Activated T-cell treated with anti-CD3 and anti-CD28 coated beads, Interleukin-2, amount 50 U/mL, for 24 hours (primary cell): Measurements from ENCODE around the gene DLX3.
A peak's percentile ranks its signal among the peaks of the same experiment; 100 is the strongest.

Experiments used
- DNase-seq: peaks from one replicate; pipeline ENCODE4 v3.0.0-alpha.2; 2020
- H3K27ac Mint-ChIP-seq: 2 replicates; pipeline ENCODE4 v1.8.0; 2020; ENCODE audit warnings: mild to moderate bottlenecking, mixed read lengths
- H3K27me3 Mint-ChIP-seq: 2 replicates; pipeline ENCODE4 v1.8.0; 2020; ENCODE audit warnings: mixed read lengths
- H3K36me3 Mint-ChIP-seq: 2 replicates; pipeline ENCODE4 v1.8.0; 2020; ENCODE audit warnings: low read depth, mixed read lengths
- H3K4me1 Mint-ChIP-seq: 2 replicates; pipeline ENCODE4 v1.8.0; 2020; ENCODE audit warnings: low read depth, mixed read lengths
- H3K4me3 Mint-ChIP-seq: 2 replicates; pipeline ENCODE4 v1.8.0; 2020; ENCODE audit warnings: mild to moderate bottlenecking, moderate library complexity, mixed read lengths
- H3K9me3 Mint-ChIP-seq: 2 replicates; pipeline ENCODE4 v1.8.0; 2020; ENCODE audit warnings: mixed read lengths

The DLX3 gene

DNA sequence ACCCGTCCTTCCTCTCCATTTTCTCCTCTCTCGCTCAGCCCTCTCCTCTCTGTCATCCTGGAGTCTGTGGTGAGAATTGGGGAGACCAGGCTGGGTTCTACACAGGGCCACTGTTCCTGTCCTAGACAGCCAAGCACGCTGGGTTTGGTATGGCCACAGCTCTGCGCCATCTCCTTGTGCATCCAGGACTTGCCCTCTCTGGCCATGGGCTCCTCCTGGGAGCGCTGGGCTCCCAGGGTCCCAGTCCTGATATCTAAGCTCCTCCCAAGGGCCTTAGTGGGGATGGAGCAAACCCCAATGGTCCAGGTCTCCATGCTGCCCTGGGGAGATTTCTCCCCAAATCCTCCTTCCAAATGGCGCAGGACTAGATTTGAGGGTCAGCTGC is 33.7 kb upstream of the DLX3 start:
- Mint-ChIP-seq H3K4me3 (no peak overlapping the region), H3K9me3 (no peaks in the 10 kb centered on the region), H3K36me3 (no peaks in the 10 kb centered on the region), H3K27ac (no peak overlapping the region), H3K27me3 (peaks cover 36% of the 10 kb centered on the region), H3K4me1 (peaks cover 10% of the 10 kb centered on the region)
- no peak for DNase-seq

DNA sequence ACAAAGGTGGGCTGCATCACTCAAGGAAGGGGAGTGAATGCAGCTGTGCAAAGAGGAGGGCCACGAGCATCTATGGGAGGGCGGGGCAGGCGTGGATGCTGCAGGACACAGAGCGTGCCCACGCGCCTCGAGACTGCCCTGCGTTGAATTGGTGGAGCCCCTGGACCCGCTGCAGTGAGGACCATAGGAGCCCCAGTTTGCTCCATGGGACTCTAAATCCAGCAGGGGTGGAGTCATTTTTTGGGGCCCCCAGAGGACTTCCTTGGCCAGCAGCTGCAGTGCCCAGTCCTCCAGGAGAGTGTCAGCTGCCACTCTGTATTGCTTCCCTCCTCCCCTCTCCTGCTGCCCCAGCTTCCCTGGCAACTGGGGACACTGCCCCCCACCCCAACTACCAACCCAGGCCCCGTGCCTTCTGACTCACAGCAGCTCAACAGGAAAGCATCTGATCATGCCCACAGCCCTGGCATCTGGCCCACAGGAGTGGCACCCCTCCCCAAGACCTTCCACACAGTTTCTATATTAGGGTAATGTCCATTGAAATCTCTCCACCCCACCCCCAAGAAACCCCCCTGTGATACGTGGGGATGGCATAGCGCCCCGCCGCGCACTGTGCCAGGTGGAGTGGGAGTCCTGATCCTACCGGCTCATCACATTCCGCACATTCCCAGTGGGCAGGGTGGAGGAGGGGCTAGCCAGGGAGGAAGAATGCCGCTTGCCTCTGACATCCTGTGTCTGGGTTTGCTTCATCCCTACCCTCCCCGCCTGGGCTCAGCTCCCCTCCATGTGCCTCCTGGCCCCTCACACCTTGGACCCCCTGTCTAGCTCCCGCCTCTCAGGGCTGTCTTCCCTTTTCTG is 33.1 kb upstream of the DLX3 start:
- no peak overlapping the region for H3K4me3 Mint-ChIP-seq
- no peaks in the 10 kb centered on the region for H3K36me3 Mint-ChIP-seq
- H3K9me3 Mint-ChIP-seq: no peaks in the 10 kb centered on the region
- DNase-seq: no peak
- H3K27ac Mint-ChIP-seq: no peak overlapping the region
- H3K4me1 Mint-ChIP-seq: peaks cover 10% of the 10 kb centered on the region
- peaks cover 32% of the 10 kb centered on the region for H3K27me3 Mint-ChIP-seq

DNA sequence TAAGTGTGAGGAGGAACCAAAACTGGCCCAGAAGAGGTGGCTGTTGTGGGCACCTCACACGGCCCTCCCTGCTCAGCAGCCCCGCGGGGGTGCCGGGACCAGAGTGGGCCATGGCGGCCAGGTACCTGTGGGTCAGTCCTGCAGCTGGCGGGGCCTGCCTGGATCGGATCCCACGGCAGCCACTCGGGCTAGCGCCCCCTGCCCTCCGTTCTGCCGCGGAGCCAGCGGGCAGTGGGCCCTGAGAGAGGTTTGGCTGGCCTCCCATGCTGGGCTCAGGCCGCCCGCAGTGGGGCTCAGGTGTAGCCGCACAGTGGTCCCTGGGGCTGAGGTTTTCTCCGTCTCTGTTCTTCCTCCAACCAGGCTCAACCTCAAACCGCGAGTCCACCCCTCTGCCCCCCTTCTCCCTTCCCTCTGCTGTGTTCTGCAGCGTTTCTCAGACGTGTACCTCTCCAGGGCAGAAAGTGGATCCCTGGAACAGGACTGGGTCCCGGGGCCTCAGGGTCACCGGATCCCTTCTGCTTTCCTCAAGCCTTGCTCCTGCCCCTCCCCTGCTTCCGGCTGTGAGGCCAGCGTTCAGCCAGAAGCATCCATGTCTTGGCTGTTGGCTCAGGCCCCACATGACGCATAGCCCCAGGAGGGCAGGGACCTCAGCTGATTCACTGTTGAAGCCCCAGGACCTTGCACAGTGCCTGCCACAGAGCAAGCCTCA is 32.3 kb upstream of the DLX3 start:
- Mint-ChIP-seq H3K36me3 (no peaks in the 10 kb centered on the region), H3K4me1 (peaks cover 10% of the 10 kb centered on the region), H3K27me3 (peaks cover 32% of the 10 kb centered on the region), H3K4me3 (no peak overlapping the region), H3K27ac (no peak overlapping the region), H3K9me3 (no peaks in the 10 kb centered on the region)
- no peak for DNase-seq

DNA sequence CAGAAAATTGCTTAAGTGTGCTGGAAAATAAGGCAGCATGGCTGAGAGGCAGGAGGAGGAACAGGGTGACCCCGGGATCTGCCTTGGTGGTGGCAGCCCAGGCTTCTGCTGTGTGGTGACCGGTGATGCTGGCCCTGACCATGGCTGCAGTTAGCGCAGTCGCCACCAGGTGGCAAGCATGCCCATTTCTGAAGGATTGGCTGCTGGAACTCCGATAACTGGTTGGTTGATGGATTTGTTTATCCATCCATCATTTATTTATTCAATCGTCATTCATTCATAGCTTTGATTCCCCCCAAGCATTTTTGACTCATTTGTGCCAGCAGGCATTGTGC is 31.8 kb upstream of the DLX3 start:
- Mint-ChIP-seq H3K4me1 (peaks cover 10% of the 10 kb centered on the region), H3K9me3 (no peaks in the 10 kb centered on the region), H3K27me3 (peaks cover 33% of the 10 kb centered on the region), H3K36me3 (no peaks in the 10 kb centered on the region), H3K4me3 (no peak overlapping the region), H3K27ac (no peak overlapping the region)
- DNase-seq: peak; percentile 90

DNA sequence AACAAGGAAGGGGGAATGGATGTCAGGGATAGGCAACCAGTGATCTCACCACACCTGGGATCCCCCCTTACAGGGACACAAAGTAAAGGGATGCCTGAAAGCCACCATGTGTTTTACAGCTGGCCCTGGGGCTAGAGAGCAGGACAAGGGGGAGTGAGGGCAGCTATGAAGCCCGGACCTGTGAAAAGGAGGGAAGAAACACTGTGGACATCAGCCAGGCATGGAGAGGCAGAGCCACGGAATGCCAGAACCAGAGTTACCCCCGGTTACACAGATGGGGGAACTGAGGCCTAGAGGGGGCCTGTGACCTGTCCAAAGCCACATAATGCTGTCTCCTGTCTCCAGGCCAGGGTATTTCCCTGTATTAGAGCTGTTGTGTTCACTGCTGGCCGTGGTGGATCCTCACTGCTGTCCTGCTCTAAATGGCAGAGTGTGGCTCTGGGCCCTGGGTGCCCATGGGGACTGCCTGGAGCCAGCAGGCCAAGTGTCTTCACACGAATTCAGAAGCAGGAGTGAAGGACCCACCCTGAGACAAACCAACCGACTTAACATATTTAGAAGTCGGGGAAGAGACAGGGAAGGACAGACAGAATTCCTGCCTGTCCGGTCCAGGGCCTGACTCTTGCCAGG is 31.1 kb upstream of the DLX3 start:
- Mint-ChIP-seq H3K4me3 (no peak overlapping the region), H3K27me3 (peaks cover 39% of the 10 kb centered on the region)

DNA sequence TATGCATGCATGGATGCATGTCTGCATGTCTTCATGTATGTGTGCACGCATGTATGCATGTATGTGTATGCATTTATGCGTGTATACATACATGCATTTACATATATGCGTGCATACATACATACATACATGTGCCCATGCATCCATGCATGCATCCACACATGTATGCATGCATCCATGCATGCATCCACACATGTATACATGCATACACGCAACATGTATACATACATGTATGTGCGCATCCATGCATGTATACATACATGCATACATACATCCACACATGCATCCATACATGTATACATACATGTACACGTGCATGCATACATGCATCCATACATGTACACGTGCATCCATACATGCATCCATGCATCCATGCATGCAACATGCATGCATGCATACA is 29.8 kb upstream of the DLX3 start:
- H3K4me1 Mint-ChIP-seq: peaks cover 10% of the 10 kb centered on the region
- no peak overlapping the region for H3K27ac Mint-ChIP-seq
- H3K4me3 Mint-ChIP-seq: no peak overlapping the region
- H3K36me3 Mint-ChIP-seq: no peaks in the 10 kb centered on the region
- no peaks in the 10 kb centered on the region for H3K9me3 Mint-ChIP-seq
- DNase-seq: no peak
- peaks cover 37% of the 10 kb centered on the region for H3K27me3 Mint-ChIP-seq

More for the DNA sequence above, 31.1 kb upstream of the DLX3 start:
- no peak for DNase-seq
- Mint-ChIP-seq H3K9me3 (no peaks in the 10 kb centered on the region), H3K36me3 (no peaks in the 10 kb centered on the region), H3K27ac (no peak overlapping the region), H3K4me1 (peaks cover 10% of the 10 kb centered on the region)

DNA sequence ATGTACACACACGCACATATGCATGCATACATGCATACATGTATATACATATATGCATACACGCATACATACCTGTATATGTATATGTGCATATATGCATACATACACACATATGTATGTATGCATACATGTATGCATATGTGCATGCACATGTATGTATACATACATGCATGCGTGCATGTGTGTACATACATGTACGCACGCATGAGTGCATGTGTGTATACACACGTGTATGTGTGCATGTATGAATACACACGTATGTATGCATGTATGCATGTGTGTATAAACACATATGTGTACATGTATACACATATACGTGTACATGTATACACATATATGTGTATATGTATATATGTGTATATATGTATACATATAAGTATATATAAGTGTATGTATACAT is 28.5 kb upstream of the DLX3 start:
- no peak overlapping the region for H3K4me3 Mint-ChIP-seq
- H3K9me3 Mint-ChIP-seq: no peaks in the 10 kb centered on the region
- H3K27me3 Mint-ChIP-seq: peaks cover 30% of the 10 kb centered on the region
- H3K36me3 Mint-ChIP-seq: no peaks in the 10 kb centered on the region
- H3K27ac Mint-ChIP-seq: no peak overlapping the region
- H3K4me1 Mint-ChIP-seq: peaks cover 10% of the 10 kb centered on the region
- no peak for DNase-seq

DNA sequence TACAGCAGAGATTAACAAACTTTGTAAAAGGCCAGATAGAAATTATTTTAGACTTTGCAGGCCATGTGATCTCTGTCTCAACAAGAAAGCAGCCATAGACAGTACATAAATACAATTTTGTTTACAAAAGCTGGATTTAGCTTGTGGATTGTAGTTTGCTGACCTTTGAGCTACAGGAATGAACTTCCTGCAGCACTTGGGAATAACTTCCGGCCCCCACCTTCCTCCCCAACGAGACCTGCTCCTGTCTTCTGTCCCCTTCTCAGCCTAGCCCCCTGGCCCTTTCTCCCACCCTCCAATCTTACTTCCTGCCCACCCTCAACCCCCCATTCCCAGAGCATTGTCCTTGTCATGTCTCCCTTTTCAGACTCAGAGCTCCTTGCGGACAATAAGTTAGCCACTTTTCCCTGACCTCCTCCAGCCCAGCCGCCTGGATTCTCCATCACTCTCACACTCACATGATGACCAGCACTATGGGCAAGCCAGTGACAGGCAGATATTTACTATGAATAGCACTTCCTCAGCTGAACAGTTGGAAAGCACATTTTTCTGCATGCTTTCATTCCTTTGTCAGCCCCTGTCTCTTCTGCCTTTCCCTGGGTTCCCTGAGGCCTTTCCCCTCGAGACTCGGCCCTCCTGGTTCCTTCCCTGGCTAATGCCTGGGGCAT is 27.6 kb upstream of the DLX3 start:
- no peak overlapping the region for H3K27ac Mint-ChIP-seq
- H3K9me3 Mint-ChIP-seq: no peaks in the 10 kb centered on the region
- no peak for DNase-seq
- no peaks in the 10 kb centered on the region for H3K36me3 Mint-ChIP-seq
- peaks cover 21% of the 10 kb centered on the region for H3K27me3 Mint-ChIP-seq
- H3K4me3 Mint-ChIP-seq: no peak overlapping the region
- peaks cover 8% of the 10 kb centered on the region for H3K4me1 Mint-ChIP-seq

DNA sequence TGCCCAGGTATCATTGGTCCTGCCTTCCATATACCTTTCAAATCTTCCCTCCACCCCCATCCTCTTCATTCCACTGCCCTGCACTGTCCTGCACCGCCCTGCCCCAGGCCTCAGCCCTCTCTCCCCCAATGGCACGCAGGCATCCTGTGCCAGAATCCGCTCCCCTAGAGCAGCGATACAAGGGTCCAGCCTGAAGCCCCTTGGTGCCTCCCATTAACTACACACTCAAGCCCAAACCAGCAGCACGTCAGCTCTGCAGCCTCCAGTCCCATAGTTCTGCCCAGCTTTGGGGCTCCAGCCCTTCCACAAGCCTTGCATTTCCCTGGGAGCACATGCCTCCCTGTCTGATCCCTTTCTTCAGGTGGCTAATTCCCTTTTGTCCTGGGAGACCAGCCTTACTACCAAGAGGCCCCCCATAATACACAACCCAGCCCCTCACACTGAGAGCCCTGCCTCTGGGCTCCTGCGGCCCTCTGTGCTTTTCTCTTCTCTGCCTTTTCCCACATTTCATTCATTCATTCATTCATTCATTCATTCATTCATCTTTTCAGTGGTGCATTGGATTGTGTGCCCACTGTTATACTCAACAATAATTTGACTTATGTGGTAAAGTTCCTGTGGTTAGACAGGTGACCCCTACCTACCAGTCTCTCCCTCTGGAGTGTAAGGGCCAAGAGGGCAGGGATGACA is 26.8 kb upstream of the DLX3 start:
- DNase-seq: no peak
- H3K4me1 Mint-ChIP-seq: peaks cover 2% of the 10 kb centered on the region
- H3K27ac Mint-ChIP-seq: no peak overlapping the region
- H3K36me3 Mint-ChIP-seq: no peaks in the 10 kb centered on the region
- H3K27me3 Mint-ChIP-seq: peaks cover 15% of the 10 kb centered on the region
- no peak overlapping the region for H3K4me3 Mint-ChIP-seq
- no peaks in the 10 kb centered on the region for H3K9me3 Mint-ChIP-seq

DNA sequence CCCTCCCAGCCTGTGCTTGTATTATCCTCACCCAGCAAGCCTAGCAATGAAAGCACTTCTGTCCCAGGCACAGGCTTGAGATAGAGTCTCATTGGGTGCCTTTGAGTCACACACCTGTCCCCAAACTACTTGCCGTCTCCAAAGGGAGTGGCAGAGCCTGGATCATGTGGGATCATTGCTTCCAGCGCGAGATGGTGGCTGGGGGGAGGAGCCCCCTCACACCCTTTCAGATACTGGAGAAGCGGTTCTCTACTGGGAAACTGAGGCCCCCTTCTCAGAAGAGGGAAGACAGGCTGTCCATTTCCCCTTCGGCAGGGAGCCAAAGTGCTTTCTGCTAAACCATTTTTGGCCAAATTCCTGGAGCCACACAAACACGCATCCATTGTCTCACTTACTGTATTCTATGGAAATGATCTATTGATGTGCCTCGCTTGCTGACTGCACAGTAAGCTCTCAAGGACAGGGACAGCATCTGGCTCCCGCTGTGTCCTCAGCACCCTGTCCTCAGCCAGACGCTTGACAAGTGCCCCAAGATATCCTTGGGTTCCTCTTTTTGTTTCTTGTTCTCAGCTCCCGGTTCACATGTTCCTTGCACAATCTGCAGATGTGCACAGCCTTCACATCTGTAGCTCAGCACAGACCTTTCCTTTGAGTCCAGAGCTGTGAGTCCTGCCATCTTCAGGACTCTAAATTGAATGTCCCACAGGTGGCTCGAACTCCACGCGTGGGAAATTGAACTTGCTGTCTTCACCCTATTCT is 26.0 kb upstream of the DLX3 start:
- no peaks in the 10 kb centered on the region for H3K9me3 Mint-ChIP-seq
- H3K4me1 Mint-ChIP-seq: no peaks in the 10 kb centered on the region
- peaks cover 16% of the 10 kb centered on the region for H3K27me3 Mint-ChIP-seq
- DNase-seq: no peak
- H3K36me3 Mint-ChIP-seq: no peaks in the 10 kb centered on the region
- no peak overlapping the region for H3K27ac Mint-ChIP-seq
- H3K4me3 Mint-ChIP-seq: no peak overlapping the region

DNA sequence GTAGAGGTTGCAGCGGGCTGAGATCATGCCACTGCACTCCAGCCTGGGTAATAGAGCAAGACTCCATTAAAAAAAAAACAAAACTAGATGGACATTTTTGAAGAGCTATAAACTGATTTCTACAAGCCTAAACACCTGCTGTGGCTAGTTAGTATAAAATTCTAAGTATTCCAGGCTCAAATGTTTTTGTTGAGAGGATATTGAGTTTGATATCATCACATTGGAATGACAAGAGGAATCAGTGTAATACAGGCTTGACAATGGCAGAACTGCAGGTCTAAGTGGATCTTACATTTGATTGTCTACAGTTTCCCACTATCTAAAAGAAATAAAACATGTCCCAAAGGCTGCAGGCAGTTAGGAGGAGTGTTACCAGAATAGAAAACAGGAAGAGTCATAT is 23.9 kb upstream of the DLX3 start:
- Mint-ChIP-seq H3K27ac (no peak overlapping the region), H3K36me3 (no peaks in the 10 kb centered on the region), H3K9me3 (peaks cover 9% of the 10 kb centered on the region), H3K4me3 (no peak overlapping the region), H3K4me1 (no peaks in the 10 kb centered on the region), H3K27me3 (peaks cover 17% of the 10 kb centered on the region)
- no peak for DNase-seq

DNA sequence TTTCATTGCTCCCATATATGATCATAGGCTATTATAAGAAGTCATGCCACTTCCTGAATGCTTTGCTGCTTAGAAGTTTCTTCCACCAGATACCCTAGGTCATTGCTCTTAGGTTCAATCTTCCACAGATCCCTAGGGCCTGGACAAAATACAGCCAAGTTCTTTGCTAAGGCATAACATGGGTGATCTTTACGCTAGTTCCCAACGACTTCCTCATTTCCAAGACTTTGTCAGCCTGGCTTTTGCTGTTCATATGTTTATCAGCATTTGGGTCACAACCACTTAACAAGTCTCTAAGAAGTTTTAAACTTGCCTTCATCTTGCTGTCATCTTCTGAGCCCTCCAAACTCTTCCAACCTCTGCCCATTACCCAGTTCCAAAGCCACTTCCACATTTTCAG is 20.1 kb upstream of the DLX3 start:
- Mint-ChIP-seq H3K9me3 (peaks cover 24% of the 10 kb centered on the region), H3K4me3 (no peak overlapping the region), H3K4me1 (no peaks in the 10 kb centered on the region), H3K27ac (no peak overlapping the region), H3K36me3 (no peaks in the 10 kb centered on the region), H3K27me3 (peaks cover 36% of the 10 kb centered on the region)
- DNase-seq: no peak

DNA sequence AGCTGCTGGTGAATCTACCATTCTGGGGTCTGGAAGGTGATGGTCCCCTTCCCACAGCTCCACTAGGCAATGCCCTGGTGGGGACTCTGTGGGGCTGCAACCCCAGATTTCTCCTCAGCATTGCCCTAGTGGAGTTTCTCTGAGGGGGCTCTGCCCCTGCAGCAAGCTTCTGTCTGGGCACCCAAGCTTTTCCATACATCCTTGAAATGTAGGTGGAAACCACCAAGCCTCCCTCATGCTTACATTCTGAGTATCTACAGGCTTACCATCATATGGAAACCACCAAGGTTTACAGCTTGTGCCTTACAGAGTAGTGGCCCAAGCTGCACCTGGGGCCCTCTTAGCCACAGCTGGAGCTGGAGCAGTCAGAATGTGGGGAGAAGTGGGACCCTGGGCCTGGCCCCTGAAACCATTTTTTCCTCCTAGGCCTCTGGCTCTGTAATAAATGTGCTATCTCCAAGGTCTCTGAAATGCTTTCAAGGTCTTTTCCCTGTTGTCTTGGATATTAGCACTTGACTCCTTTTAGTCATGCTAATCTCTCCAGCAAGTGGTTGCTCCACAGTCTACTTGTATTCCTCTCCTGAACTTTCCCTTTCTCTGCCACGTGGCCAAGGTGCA is 19.6 kb upstream of the DLX3 start:
- Mint-ChIP-seq H3K9me3 (peaks cover 24% of the 10 kb centered on the region), H3K36me3 (no peaks in the 10 kb centered on the region), H3K4me1 (no peaks in the 10 kb centered on the region), H3K27ac (no peak overlapping the region), H3K4me3 (no peak overlapping the region), H3K27me3 (peaks cover 40% of the 10 kb centered on the region)
- no peak for DNase-seq
